NB4 (cell line): ENCODE results near the gene TNFSF8.

ENCODE experiments used
- CTCF ChIP-seq: IDR thresholded peaks from one replicate; pipeline ENCODE4 v1.5.1; 2012; ENCODE audit warnings: low read depth, low read length
- POLR2A ChIP-seq: IDR thresholded peaks from 2 replicates; pipeline ENCODE4 v1.6.1; 2011; ENCODE audit warnings: mild to moderate bottlenecking; ENCODE audit not compliant: insufficient read length; ENCODE audit errors: extremely low read depth

DNA sequence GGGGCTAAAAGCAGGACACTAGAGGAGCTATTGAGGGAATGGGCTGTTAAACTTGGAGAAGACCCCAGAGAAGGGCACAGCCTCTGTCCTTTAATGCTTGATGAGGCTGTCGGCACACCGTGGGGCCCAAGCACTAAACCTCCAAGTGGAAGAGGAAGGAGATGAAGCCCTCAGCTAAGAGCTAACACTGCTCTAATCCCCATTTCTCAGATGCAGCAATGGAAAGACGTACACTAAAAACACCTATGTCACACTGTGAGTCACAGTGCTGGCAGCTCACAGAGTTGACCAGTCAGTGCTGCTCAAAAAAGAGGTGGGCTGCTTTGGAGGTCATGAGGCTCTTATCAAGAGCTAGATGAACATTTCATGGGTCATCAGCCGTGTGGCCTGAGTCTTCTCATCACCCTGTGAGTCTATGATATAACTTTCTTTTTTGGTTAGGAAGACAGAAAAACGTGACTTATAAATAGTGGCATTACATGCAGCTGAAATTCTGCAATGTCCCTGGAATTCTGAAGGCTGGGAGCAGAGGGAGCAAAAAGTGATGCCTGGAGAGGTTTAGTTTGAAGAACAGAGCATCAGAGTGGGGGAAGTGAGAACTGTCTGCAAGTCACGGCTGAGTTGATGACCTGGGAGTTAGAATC is 21.5 kb downstream of the TNFSF8 start:
- TF ChIP-seq CTCF: no peak
- no peak for TF ChIP-seq POLR2A
